NCI-H69 (cell line): Measurements from ENCODE around the gene BCL11A.

Source experiments
- DNase-seq: peaks from one replicate; lab custom pipeline; 2025; lab: John Stamatoyannopoulos, UW

The BCL11A gene

GRCh38 chr2:60406192-60406591 lies 147.3 kb downstream of the BCL11A start:
- DNase-seq = no peak

- no peak for DNase-seq
Measured at GRCh38 chr2:60405271-60405919, 148.1 kb downstream of the BCL11A start.
